Parathyroid adenoma (tissue), 2 donors: ENCODE results near the gene SRD5A3.

Experiments used
- H2AFZ ChIP-seq: fragments of 300-600 bp; sonication (generic); one replicate; pipeline ENCODE4 v1.7.0; 2017; ENCODE audit warnings: antibody characterized with exemption, mild to moderate bottlenecking
- H3K27ac ChIP-seq: fragments of 300-600 bp; sonication (generic); one replicate; pipeline ENCODE4 v1.7.0; 2017
- H3K27me3 ChIP-seq: fragments of 300-600 bp; sonication (generic); one replicate; pipeline ENCODE4 v1.7.0; 2017; ENCODE audit warnings: low read length; ENCODE audit not compliant: control insufficient read depth, insufficient read depth
- H3K36me3 ChIP-seq: fragments of 300-600 bp; sonication (generic); one replicate; pipeline ENCODE4 v1.7.0; 2017; ENCODE audit warnings: low read length; ENCODE audit not compliant: control insufficient read depth, insufficient read depth
- H3K4me1 ChIP-seq: fragments of 300-600 bp; sonication (generic); one replicate; pipeline ENCODE4 v1.7.0; 2017; ENCODE audit warnings: control low read depth
- H3K4me2 ChIP-seq: fragments of 300-600 bp; sonication (generic); one replicate; pipeline ENCODE4 v1.7.0; 2017; ENCODE audit warnings: low read length
- H3K4me3 ChIP-seq: fragments of 300-600 bp; sonication (generic); one replicate; pipeline ENCODE4 v1.7.0; 2017; ENCODE audit warnings: low read depth, low read length
- H3K79me2 ChIP-seq: fragments of 300-600 bp; sonication (generic); one replicate; pipeline ENCODE4 v1.7.0; 2017; ENCODE audit warnings: control low read depth
- H3K9ac ChIP-seq: fragments of 300-600 bp; sonication (generic); one replicate; pipeline ENCODE4 v1.7.0; 2017; ENCODE audit warnings: mild to moderate bottlenecking
- H3K9me3 ChIP-seq: fragments of 300-600 bp; sonication (generic); one replicate; pipeline ENCODE4 v1.7.0; 2017; ENCODE audit warnings: low read length; ENCODE audit not compliant: control insufficient read depth
- TF ChIP-seq, protein P1 (sequence below): fragments of 300-600 bp; sonication (generic); IDR thresholded peaks from one replicate; pipeline ENCODE4 v1.7.0; 2017; ENCODE audit warnings: antibody characterized with exemption, mild to moderate bottlenecking
- donor health status: primary hyperparathyroidism.

The SRD5A3 gene

DNA sequence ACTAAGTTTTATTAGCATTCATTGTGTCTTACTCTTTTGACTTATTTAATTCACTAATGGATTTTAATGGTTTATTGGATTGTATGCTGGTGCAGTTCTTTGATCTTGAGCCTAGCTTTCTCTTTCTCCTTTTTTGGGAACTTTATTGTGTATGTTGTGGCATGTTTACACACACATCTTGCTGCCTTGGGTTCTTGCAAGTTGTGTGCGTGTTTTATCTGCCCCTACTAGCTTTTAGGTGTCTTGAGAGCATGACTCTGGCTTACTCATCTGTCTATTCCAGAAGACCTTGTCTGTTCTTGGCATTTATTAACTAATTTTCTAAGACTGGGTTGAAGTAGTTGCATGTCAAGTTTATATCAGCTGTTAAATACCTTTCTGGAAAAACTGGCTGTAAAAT, 52.4 kb downstream of the SRD5A3 start:
- TF ChIP-seq, protein P1, sequence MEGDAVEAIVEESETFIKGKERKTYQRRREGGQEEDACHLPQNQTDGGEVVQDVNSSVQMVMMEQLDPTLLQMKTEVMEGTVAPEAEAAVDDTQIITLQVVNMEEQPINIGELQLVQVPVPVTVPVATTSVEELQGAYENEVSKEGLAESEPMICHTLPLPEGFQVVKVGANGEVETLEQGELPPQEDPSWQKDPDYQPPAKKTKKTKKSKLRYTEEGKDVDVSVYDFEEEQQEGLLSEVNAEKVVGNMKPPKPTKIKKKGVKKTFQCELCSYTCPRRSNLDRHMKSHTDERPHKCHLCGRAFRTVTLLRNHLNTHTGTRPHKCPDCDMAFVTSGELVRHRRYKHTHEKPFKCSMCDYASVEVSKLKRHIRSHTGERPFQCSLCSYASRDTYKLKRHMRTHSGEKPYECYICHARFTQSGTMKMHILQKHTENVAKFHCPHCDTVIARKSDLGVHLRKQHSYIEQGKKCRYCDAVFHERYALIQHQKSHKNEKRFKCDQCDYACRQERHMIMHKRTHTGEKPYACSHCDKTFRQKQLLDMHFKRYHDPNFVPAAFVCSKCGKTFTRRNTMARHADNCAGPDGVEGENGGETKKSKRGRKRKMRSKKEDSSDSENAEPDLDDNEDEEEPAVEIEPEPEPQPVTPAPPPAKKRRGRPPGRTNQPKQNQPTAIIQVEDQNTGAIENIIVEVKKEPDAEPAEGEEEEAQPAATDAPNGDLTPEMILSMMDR = no peak
- Histone ChIP-seq H3K9ac (no peak overlapping the region), H3K4me3 (no peak overlapping the region), H3K79me2 (peaks cover 16% of the 10 kb centered on the region), H3K4me2 (peak overlapping the region; percentile 19), H3K36me3 (no peaks in the 10 kb centered on the region), H3K4me1 (peaks cover 3% of the 10 kb centered on the region), H3K9me3 (no peaks in the 10 kb centered on the region), H3K27ac (no peak overlapping the region), H2AFZ (no peak overlapping the region), H3K27me3 (no peaks in the 10 kb centered on the region)

DNA sequence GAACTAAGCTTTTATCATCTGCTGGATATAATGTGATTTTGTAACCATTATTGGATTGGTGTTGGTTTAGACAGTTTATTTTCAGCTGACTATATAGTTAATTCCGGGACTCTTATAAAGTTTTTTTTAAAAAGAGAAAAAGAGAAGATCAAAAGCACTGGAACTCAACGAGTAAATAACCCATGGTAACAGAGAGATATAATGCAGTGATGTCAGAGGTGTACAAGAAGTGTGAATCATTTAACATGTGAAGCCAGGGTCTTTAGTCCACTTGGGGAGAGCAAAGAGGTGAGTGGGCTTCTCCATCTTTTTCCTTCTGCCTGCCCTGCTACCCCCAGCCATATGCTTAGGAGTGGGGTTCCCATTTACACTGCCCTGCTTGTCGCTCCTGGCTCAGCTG, 52.9 kb downstream of the SRD5A3 start:
- Histone ChIP-seq H3K27me3 (no peaks in the 10 kb centered on the region), H3K9ac (no peak overlapping the region), H3K9me3 (no peaks in the 10 kb centered on the region), H3K79me2 (peaks cover 18% of the 10 kb centered on the region), H3K27ac (no peak overlapping the region), H3K4me2 (no peak overlapping the region), H2AFZ (no peak overlapping the region), H3K36me3 (no peaks in the 10 kb centered on the region), H3K4me3 (no peak overlapping the region), H3K4me1 (peaks cover 3% of the 10 kb centered on the region)
- TF ChIP-seq, protein P1 = no peak

DNA sequence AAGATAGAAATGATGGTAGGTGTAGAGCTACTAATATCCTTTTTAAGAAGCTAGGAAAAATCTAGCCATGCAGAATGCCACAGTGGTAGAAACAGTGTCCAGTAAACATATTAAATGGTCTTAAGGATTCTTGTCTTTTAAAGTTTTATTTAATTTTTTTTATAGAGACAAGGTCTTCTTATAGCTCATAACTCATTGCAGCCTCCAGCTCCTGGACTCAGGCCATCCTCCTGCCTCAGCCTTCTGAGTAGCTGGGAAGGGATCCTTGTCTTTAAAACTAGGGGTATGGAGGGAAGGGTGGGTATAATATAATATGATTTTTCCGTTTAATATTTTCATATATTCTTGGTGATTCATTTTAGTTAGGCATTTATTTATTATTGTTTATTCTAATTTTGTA, 53.5 kb downstream of the SRD5A3 start:
- Histone ChIP-seq H3K9me3 (no peaks in the 10 kb centered on the region), H3K27me3 (no peaks in the 10 kb centered on the region), H3K27ac (no peak overlapping the region), H3K9ac (no peak overlapping the region), H3K79me2 (peaks cover 18% of the 10 kb centered on the region), H3K4me3 (no peak overlapping the region), H3K4me1 (peaks cover 3% of the 10 kb centered on the region), H2AFZ (no peak overlapping the region), H3K4me2 (no peak overlapping the region), H3K36me3 (no peaks in the 10 kb centered on the region)
- TF ChIP-seq, protein P1 = no peak

DNA sequence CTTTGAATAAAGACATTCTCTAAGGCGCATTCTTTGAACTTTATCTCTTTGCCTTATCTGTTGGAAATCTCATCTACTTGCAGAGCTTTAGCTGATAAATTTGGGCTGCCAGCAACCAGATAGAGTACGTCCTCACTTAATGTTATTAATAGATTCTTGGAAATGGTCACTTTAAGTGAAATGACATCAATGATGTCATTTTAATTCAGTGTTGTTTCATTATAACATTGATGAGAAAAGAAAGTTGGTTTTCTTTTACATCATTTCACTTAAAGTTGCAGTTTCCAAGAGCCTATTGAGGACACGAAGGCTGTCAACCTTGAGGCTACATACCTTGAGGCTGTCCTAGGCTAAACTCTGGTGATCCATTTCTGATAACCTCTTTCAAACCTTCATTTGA, 59.0 kb downstream of the SRD5A3 start:
- TF ChIP-seq, protein P1 = no peak
- no peaks in the 10 kb centered on the region for H3K36me3 ChIP-seq

DNA sequence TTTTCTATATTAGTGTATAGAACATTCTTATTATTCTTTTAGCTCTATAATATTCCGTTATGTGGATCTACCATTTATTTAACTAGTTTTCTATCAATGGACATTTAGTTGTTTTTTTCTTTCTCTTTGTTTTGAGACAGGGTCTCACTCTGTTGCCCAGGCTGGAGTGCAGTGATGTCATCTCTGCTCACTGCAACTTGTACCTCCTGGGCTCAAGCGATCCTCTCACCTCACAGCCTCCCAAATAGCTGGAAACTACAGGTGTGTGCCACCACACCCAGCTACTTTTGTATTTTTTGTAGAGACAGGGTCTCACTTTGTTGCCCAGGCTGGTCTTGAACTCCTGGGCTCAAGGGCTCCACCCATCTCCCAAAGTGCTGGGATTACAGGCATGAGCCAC, 60.5 kb downstream of the SRD5A3 start:
- no peaks in the 10 kb centered on the region for H3K27me3 ChIP-seq

More for the DNA sequence above, 59.0 kb downstream of the SRD5A3 start:
- Histone ChIP-seq H3K9ac (no peak overlapping the region), H3K4me2 (no peak overlapping the region), H3K4me3 (no peak overlapping the region), H3K4me1 (no peaks in the 10 kb centered on the region), H3K9me3 (no peaks in the 10 kb centered on the region), H3K79me2 (peaks cover 33% of the 10 kb centered on the region), H3K27me3 (no peaks in the 10 kb centered on the region), H2AFZ (no peak overlapping the region), H3K27ac (no peak overlapping the region)

More for the DNA sequence above, 60.5 kb downstream of the SRD5A3 start:
- no peak overlapping the region for H2AFZ ChIP-seq
- H3K4me2 ChIP-seq = no peak overlapping the region
- H3K4me1 ChIP-seq = no peaks in the 10 kb centered on the region
- no peak overlapping the region for H3K4me3 ChIP-seq
- TF ChIP-seq, protein P1 = no peak
- H3K27ac ChIP-seq = no peak overlapping the region
- H3K79me2 ChIP-seq = peaks cover 28% of the 10 kb centered on the region
- no peaks in the 10 kb centered on the region for H3K36me3 ChIP-seq
- no peak overlapping the region for H3K9ac ChIP-seq
- no peaks in the 10 kb centered on the region for H3K9me3 ChIP-seq
